Articular chondrocyte of knee joint (primary cell): ENCODE results near the gene FBXO9. TPM values are rescaled to one million over a fixed set of nuclear protein-coding genes. Genes with fewer than 3 reads are reported as not detected.

Experiments used
- small RNA-seq: library from RNA; depleted of rRNA; stranded (forward); fragments of <200 nt; gene quantifications from one replicate; pipeline ENCODE3, GENCODE V24; 2012
- total RNA-seq: library from RNA; depleted of rRNA; stranded (reverse); fragments of >200 nt; gene quantifications from 2 replicates; pipeline ENCODE4 v1.2.3, GENCODE V29; 2012

Gene FBXO9
- 56.9 and 58.9 TPM in 2 replicates for total RNA-seq

GRCh38 chr6:53065266-53066076 lies at the start of gene FBXO9:
FBXO9 (plus strand) TSS chr6:53065404; CDS start chr6:53065790, 386 bp downstream.

GRCh38 chr6:53148684-53149083 lies 83.5 kb downstream of the FBXO9 start, which contains the start of gene GCM1:
GCM1 (minus strand) TSS chr6:53148841; CDS start chr6:53145632, 3,209 bp downstream.

Small RNAs within 50 kb of the gene (small RNA-seq; reads per million reads assigned to genes)
- gene RN7SL244P: not detected

Other genes with a start within 250 kb of the FBXO9 start
- not detected in 2 replicates for gene GSTA5, start 224.6 kb upstream of the FBXO9 start, total RNA-seq
- gene GSTA3, start 155.7 kb upstream of the FBXO9 start, total RNA-seq: not detected in 2 replicates
- 69.4 and 69.5 TPM in 2 replicates for gene GSTA4, start 70.1 kb upstream of the FBXO9 start, total RNA-seq
- gene CILK1, start 3.6 kb upstream of the FBXO9 start, total RNA-seq: 19.9 and 20.0 TPM in 2 replicates
- not detected in 2 replicates for gene GCM1, start 83.4 kb downstream of the FBXO9 start, total RNA-seq